Hematopoietic multipotent progenitor cell treated with erythropoietin and hydrocortisone succinate and interleukin-3 and kit ligand, for 17 days (in vitro differentiated cells): Measurements from ENCODE around the gene MCTS1.
"Not testable (repeated sequence)": the region's sequence is repeated elsewhere in the genome, so short reads cannot be mapped to it uniquely, and the experiment has no call there.

Experiments
- DNase-seq: peaks from one replicate; pipeline ENCODE4 v3.0.0-alpha.2; 2015; ENCODE audit warnings: low spot score

Gene MCTS1

GRCh38 chrX:120629667-120630537 lies 26.0 kb downstream of the MCTS1 start, which contains the start of gene C1GALT1C1:
C1GALT1C1 (minus strand) TSS chrX:120630054; CDS start chrX:120627166, 2,888 bp downstream.
- DNase-seq = peak; percentile 90

GRCh38 chrX:120638619-120639018 lies 34.7 kb downstream of the MCTS1 start:
- no peak for DNase-seq

- DNase-seq = no peak
Observed at GRCh38 chrX:120642871-120643270, 39.0 kb downstream of the MCTS1 start.

DNA sequence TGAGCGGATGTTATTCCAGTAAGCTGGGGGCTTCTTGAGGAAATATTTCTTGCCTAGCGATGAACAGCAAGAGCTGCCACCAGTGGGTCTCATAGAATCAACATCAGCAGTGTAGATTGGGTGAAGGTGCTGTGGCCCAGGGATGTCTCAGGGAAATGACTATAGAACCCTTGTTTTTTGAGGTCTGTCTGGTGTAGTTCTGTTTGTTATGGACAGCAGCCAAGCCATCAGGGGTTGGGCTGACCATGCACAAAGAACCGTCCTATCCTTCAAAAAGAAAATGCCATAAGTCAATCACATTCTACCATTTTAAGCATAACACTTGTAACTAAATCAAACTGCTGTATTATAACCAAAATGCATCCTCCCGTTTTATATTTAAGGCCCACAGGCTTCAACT lies 43.2 kb downstream of the MCTS1 start:
- DNase-seq = no peak

- DNase-seq = not testable (repeated sequence)
Observed at GRCh38 chrX:120652256-120652655, 48.4 kb downstream of the MCTS1 start.

GRCh38 chrX:120653000-120653399 lies 49.1 kb downstream of the MCTS1 start:
- DNase-seq = no peak

DNA sequence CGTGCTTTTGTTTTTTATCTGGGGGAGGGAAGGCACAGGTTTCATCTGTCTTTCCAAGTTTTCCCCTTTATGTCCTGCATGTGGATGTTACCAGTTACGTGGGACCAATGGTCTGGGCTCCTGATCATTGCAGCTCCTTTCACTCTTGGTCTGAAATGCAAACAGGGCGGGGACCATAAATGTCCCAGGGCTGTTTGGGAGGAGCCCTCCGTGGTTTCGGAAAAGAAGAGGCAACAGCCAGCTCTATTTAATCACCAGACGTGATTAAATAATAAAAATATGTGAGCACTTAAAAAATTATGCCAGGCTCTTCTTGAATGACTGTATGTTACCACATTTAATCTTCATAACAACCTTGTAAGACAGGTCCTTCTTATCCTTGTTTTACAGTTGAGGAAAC lies 56.7 kb downstream of the MCTS1 start:
- DNase-seq = no peak
